Ectodermal cell (in vitro differentiated cells): Measurements from ENCODE around the gene CHRD.
"Not testable (repeated sequence)": the region's sequence is repeated elsewhere in the genome, so short reads cannot be mapped to it uniquely, and the experiment has no call there.

Source experiments
- H3K27ac ChIP-seq: 2 replicates; pipeline ENCODE4 v1.7.0; 2013; ENCODE audit warnings: mild to moderate bottlenecking, low read depth, low read length; ENCODE audit not compliant: insufficient read depth, poor library complexity, severe bottlenecking
- H3K27me3 ChIP-seq: 2 replicates; pipeline ENCODE4 v1.7.0; 2013; ENCODE audit warnings: mild to moderate bottlenecking, low read length; ENCODE audit not compliant: insufficient read depth, control insufficient read depth, poor library complexity, severe bottlenecking
- H3K36me3 ChIP-seq: one replicate; pipeline ENCODE4 v1.7.0; 2013; ENCODE audit warnings: low read length; ENCODE audit not compliant: control insufficient read depth, insufficient read depth
- H3K4me1 ChIP-seq: one replicate; pipeline ENCODE4 v1.7.0; 2013; ENCODE audit warnings: low read length; ENCODE audit not compliant: control insufficient read depth, insufficient read depth
- H3K4me3 ChIP-seq: 2 replicates; pipeline ENCODE4 v1.7.0; 2013; ENCODE audit warnings: low read depth, low read length, control low read depth; ENCODE audit not compliant: insufficient read depth
- H3K9me3 ChIP-seq: 2 replicates; pipeline ENCODE4 v1.7.0; 2013; ENCODE audit warnings: mild to moderate bottlenecking, low read length, moderate library complexity; ENCODE audit not compliant: control insufficient read depth
- WGBS, 2 experiments: methylation state at CpG; one replicate each; pipeline ENCODE4 v1.1.7; 2013; ENCODE audit warnings: missing lambda C conversion rate in 2 of 2; 5-methylcytosine and 5-hydroxymethylcytosine counted together

The CHRD gene

GRCh38 chr3:184337981-184338380, 41.9 kb upstream of the CHRD start:
- WGBS, 2 experiments = 80 to 84% methylated on average over 7 of the region's 7 CpGs
- no peaks in the 10 kb centered on the region for H3K9me3 ChIP-seq
- no peaks in the 10 kb centered on the region for H3K27me3 ChIP-seq
- peak overlapping the region; percentile 64 for H3K27ac ChIP-seq
- no peak overlapping the region for H3K4me3 ChIP-seq
- peaks cover 16% of the 10 kb centered on the region for H3K36me3 ChIP-seq
- peaks cover 27% of the 10 kb centered on the region for H3K4me1 ChIP-seq

GRCh38 chr3:184338511-184338945, 41.3 kb upstream of the CHRD start:
- peaks cover 31% of the 10 kb centered on the region for H3K4me1 ChIP-seq
- H3K36me3 ChIP-seq = peaks cover 14% of the 10 kb centered on the region
- no peaks in the 10 kb centered on the region for H3K27me3 ChIP-seq
- no peaks in the 10 kb centered on the region for H3K9me3 ChIP-seq
- H3K4me3 ChIP-seq = peak overlapping the region; percentile 11
- peak overlapping the region; percentile 64 for H3K27ac ChIP-seq
- WGBS, 2 experiments = 28 to 37% methylated on average over 37 of the region's 37 CpGs

GRCh38 chr3:184339001-184339400, 40.9 kb upstream of the CHRD start:
- no peaks in the 10 kb centered on the region for H3K9me3 ChIP-seq
- no peaks in the 10 kb centered on the region for H3K27me3 ChIP-seq
- peak overlapping the region; percentile 64 for H3K27ac ChIP-seq
- peaks cover 33% of the 10 kb centered on the region for H3K4me1 ChIP-seq
- 68 to 69% methylated on average over 8 of the region's 8 CpGs for WGBS, 2 experiments
- H3K36me3 ChIP-seq = peaks cover 11% of the 10 kb centered on the region
- peak overlapping the region; percentile 11 for H3K4me3 ChIP-seq

DNA sequence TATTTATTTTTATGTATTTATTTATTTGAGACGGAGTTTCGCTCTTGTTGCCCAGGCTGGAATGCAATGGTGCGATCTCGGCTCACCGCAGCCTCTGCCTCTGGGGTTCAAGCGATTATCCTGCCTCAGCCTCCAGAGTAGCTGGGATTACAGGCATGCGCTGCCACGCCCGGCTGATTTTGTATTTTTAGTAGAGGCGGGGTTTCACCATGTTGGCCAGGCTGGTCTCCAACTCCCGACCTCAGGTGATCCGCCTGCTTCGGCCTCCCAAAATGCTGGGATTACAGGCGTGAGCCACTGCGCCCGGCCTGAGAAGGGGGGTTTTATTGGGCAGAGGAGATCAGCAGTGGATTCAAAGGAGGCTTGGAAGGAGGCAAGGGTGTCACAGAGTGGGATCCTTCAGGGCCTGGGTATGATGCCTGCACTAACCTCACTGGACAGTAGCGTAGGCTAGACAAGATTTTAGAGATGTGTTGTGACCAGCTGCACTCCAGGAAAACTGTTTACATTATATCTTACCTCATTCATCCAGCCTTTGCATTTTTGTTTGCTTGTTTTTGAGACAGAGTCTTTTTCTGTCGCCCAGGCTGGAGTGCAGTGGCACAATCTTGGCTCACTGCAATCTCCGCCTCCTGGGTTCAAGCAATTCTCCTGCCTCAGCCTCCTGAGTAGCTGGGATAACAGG, 40.3 kb upstream of the CHRD start:
- not testable (repeated sequence) for H3K27me3 ChIP-seq, H3K9me3 ChIP-seq, H3K4me3 ChIP-seq, H3K27ac ChIP-seq, H3K36me3 ChIP-seq
- peaks cover 33% of the 10 kb centered on the region for H3K4me1 ChIP-seq
- WGBS, 2 experiments = 93 to 94% methylated on average over 19 of the region's 19 CpGs

DNA sequence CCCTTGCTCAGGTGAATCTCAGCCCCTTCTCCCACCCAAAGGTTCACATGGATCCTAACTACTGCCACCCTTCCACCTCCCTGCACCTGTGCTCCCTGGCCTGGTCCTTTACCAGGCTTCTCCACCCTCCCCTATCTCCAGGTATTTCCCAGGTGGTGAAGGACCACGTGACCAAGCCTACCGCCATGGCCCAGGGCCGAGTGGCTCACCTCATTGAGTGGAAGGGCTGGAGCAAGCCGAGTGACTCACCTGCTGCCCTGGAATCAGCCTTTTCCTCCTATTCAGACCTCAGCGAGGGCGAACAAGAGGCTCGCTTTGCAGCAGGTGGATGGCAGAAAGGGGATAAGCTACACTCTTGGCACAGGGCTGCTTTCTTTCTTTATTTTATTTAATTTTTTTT, 37.9 kb upstream of the CHRD start:
- H3K36me3 ChIP-seq = peaks cover 7% of the 10 kb centered on the region
- no peaks in the 10 kb centered on the region for H3K27me3 ChIP-seq
- H3K27ac ChIP-seq = no peak overlapping the region
- H3K9me3 ChIP-seq = no peaks in the 10 kb centered on the region
- peaks cover 44% of the 10 kb centered on the region for H3K4me1 ChIP-seq
- WGBS, 2 experiments = 93% methylated on average over 7 of the region's 7 CpGs
- H3K4me3 ChIP-seq = no peak overlapping the region

- no peak overlapping the region for H3K27ac ChIP-seq
- H3K36me3 ChIP-seq = peaks cover 7% of the 10 kb centered on the region
- 68% methylated on average over 5 of the region's 5 CpGs for WGBS, 2 experiments
- no peak overlapping the region for H3K4me3 ChIP-seq
- peaks cover 32% of the 10 kb centered on the region for H3K4me1 ChIP-seq
- no peaks in the 10 kb centered on the region for H3K9me3 ChIP-seq
- H3K27me3 ChIP-seq = no peaks in the 10 kb centered on the region
These were observed 36.5 kb upstream of the CHRD start for GRCh38 chr3:184343200-184343876.

GRCh38 chr3:184344579-184345316, 35.1 kb upstream of the CHRD start:
- Histone ChIP-seq H3K27ac (no peak overlapping the region), H3K4me1 (peaks cover 23% of the 10 kb centered on the region), H3K36me3 (peaks cover 7% of the 10 kb centered on the region), H3K9me3 (no peaks in the 10 kb centered on the region), H3K4me3 (no peak overlapping the region), H3K27me3 (no peaks in the 10 kb centered on the region)
- WGBS, 2 experiments = 83% methylated on average over 23 of the region's 24 CpGs

GRCh38 chr3:184345317-184346144, 34.3 kb upstream of the CHRD start:
- Histone ChIP-seq H3K27me3 (no peaks in the 10 kb centered on the region), H3K27ac (peak overlapping the region; percentile 38), H3K4me3 (no peak overlapping the region), H3K9me3 (no peaks in the 10 kb centered on the region), H3K4me1 (peaks cover 23% of the 10 kb centered on the region), H3K36me3 (peaks cover 9% of the 10 kb centered on the region)
- WGBS, 2 experiments = 21 to 24% methylated on average over 14 of the region's 14 CpGs

DNA sequence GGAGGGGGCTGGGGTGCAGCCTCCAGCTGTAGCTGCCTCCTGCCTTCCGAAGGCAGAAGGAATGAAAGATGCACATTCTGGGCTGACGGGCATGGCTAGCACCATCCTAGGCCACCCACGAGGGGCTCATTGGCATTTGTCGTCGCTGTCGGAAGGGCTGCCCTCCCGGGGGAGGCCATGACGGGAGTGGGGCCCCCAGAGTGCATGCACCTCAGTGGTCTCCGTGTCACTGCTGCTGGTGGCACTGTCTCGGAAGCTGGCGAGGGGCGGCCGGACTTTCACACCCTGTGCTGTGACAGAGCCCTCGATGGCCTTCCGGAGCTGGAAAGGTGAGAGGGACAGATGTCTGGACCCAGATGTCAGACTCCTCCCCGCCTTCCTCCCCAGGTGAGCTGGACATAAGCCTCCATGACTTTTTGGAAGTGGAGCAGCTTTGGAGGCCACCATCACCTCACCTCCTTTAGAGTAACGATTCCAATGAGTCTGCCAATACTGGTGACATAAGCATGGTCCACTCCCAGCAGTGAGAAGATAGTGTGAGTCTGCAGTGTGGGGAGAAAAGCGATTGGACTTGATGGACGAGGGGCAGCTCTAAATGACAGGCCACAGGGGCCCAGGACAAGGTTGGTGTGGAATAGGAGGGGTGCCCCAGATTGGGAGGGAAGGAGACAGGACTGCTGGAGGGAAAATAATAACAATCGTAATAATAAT, 33.2 kb upstream of the CHRD start:
- H3K36me3 ChIP-seq = peaks cover 13% of the 10 kb centered on the region
- no peak overlapping the region for H3K27ac ChIP-seq
- no peaks in the 10 kb centered on the region for H3K9me3 ChIP-seq
- 96% methylated on average over 20 of the region's 20 CpGs for WGBS, 2 experiments
- no peaks in the 10 kb centered on the region for H3K27me3 ChIP-seq
- peaks cover 31% of the 10 kb centered on the region for H3K4me1 ChIP-seq
- H3K4me3 ChIP-seq = no peak overlapping the region
